GM12878 (cell line): ENCODE measurements around the gene SIGLEC11. TPM values are rescaled to one million over a fixed set of nuclear protein-coding genes. Genes with fewer than 3 reads are reported as not detected.

ENCODE experiments used
- ATAC-seq: fragments of 200-7000 bp; cut with Tn5 transposase; 3 replicates; pipeline ENCODE4 v1.9.1; 2020; ENCODE audit warnings: mild to moderate bottlenecking, moderate library complexity
- BruUV-seq: library from RNA; stranded (reverse); fragments of 400-500 nt; replicated peaks from 2 replicates; lab custom pipeline; 2021; lab: Mats Ljungman, UMichigan
- CTCF ChIA-PET: fragments of 300-600 bp; sonication (Branson Sonifier 250); formaldehyde crosslinking; extraction: SDS; loops from one replicate; lab custom pipeline; 2021; ENCODE audit warnings: inconsistent platforms; lab: Yijun Ruan, JAX
- POLR2A ChIA-PET: fragments of 350-600 bp; formaldehyde crosslinking; extraction: SDS; loops from one replicate; lab custom pipeline; 2021; ENCODE audit warnings: inconsistent platforms; lab: Charles Lee
- RAD21 ChIA-PET: fragments of 300-600 bp; sonication (Branson Sonifier 250); formaldehyde crosslinking; loops from one replicate; lab custom pipeline; 2023; ENCODE audit warnings: antibody characterized with exemption; ENCODE audit not compliant: unreplicated experiment; lab: Charles Lee
- SMC1A ChIA-PET: fragments of 300-600 bp; sonication (Branson Sonifier 250); formaldehyde crosslinking; loops from one replicate; lab custom pipeline; 2023; ENCODE audit not compliant: unreplicated experiment, uncharacterized antibody; lab: Charles Lee
- DNase-seq: peaks from one replicate; pipeline ENCODE4 v3.0.0-alpha.2; 2011; ENCODE audit warnings: low read depth, low spot score
- FAIRE-seq: peaks from 3 replicates; lab custom pipeline; 2011; peaks lifted over from hg19 to GRCh38; lab: Jason Lieb, UNC
- H2AFZ ChIP-seq: 2 replicates; pipeline ENCODE4 v1.6.0; 2011; ENCODE audit warnings: low read depth, low read length, control low read depth; ENCODE audit not compliant: control insufficient read depth
- H3K27ac ChIP-seq: 2 replicates; pipeline ENCODE4 v1.5.1; 2011; ENCODE audit warnings: control low read depth; ENCODE audit not compliant: control insufficient read depth, insufficient read depth
- H3K27me3 ChIP-seq, 2 experiments: replicated peaks in 1 of 2; 2 replicates each; pipeline versions ENCODE4 v1.6.0 to v1.6.1; 2011; ENCODE audit warnings: low read length in 1 of 2; ENCODE audit not compliant: control insufficient read depth in 2 of 2, insufficient read depth in 2 of 2
- H3K36me3 ChIP-seq, 2 experiments: 2 replicates each; pipeline ENCODE4 v1.5.1; 2011; ENCODE audit warnings: low read length in 1 of 2; ENCODE audit not compliant: control insufficient read depth in 2 of 2, insufficient read depth in 2 of 2
- H3K4me1 ChIP-seq: 2 replicates; pipeline ENCODE4 v1.6.1; 2011; ENCODE audit warnings: mild to moderate bottlenecking, low read length, moderate library complexity, mixed read lengths; ENCODE audit not compliant: control insufficient read depth, insufficient read depth
- H3K4me2 ChIP-seq: 2 replicates; pipeline ENCODE4 v1.6.0; 2011; ENCODE audit warnings: control low read depth; ENCODE audit not compliant: control insufficient read depth, insufficient read depth
- H3K4me3 ChIP-seq: fragments of 200-600 bp; sonication (generic); 2 replicates; pipeline ENCODE4 v1.5.1; 2016
- H3K79me2 ChIP-seq: 2 replicates; pipeline ENCODE4 v1.6.0; 2011; ENCODE audit warnings: low read length; ENCODE audit not compliant: control insufficient read depth, insufficient read depth
- H3K9ac ChIP-seq: 2 replicates; pipeline ENCODE4 v1.8.0; 2011; ENCODE audit warnings: low read length, control low read depth, mixed read lengths; ENCODE audit not compliant: control insufficient read depth, insufficient read depth
- H3K9me3 ChIP-seq: replicated peaks from 3 replicates; pipeline ENCODE4 v1.5.1; 2011; ENCODE audit warnings: mild to moderate bottlenecking, low read length; ENCODE audit not compliant: control insufficient read depth, insufficient read depth
- H4K20me1 ChIP-seq: 2 replicates; pipeline ENCODE4 v1.6.0; 2011; ENCODE audit not compliant: control insufficient read depth, insufficient read depth
- ATF7 ChIP-seq: fragments of 450-650 bp; IDR thresholded peaks from 2 replicates; pipeline ENCODE4 v1.6.1; 2016; ENCODE audit warnings: low read depth, mild to moderate bottlenecking
- BACH1 ChIP-seq: fragments of 450-650 bp; IDR thresholded peaks from 2 replicates; pipeline ENCODE4 v1.6.1; 2017; ENCODE audit warnings: mild to moderate bottlenecking, borderline replicate concordance
- JUNB ChIP-seq: IDR thresholded peaks from 2 replicates; pipeline ENCODE4 v1.6.1; 2016; ENCODE audit warnings: antibody characterized with exemption, mild to moderate bottlenecking
- MYB ChIP-seq: fragments of 150-350 bp; IDR thresholded peaks from 2 replicates; pipeline ENCODE4 v1.6.1; 2014; ENCODE audit warnings: mild to moderate bottlenecking, low read depth, low read length, borderline replicate concordance
- NFXL1 ChIP-seq: fragments of 450-650 bp; IDR thresholded peaks from 2 replicates; pipeline ENCODE4 v1.6.1; 2017; ENCODE audit warnings: antibody characterized with exemption, mild to moderate bottlenecking, borderline replicate concordance
- NFYB ChIP-seq: IDR thresholded peaks from 2 replicates; pipeline ENCODE4 v1.6.1; 2011; ENCODE audit warnings: low read depth, mild to moderate bottlenecking, low read length, improper control_type of control experiment, moderate library complexity; ENCODE audit not compliant: insufficient read depth
- NR2C1 ChIP-seq: fragments of 450-650 bp; IDR thresholded peaks from 2 replicates; pipeline ENCODE4 v1.6.1; 2017; ENCODE audit warnings: antibody characterized with exemption, mild to moderate bottlenecking, moderate library complexity
- POLR2AphosphoS2 ChIP-seq: IDR thresholded peaks from 2 replicates; pipeline ENCODE4 v1.6.1; 2011; ENCODE audit warnings: low read depth, mild to moderate bottlenecking, low read length, improper control_type of control experiment, moderate library complexity
- POLR2AphosphoS5 ChIP-seq: IDR thresholded peaks from 2 replicates; pipeline ENCODE4 v1.6.1; 2011; ENCODE audit warnings: mild to moderate bottlenecking, low read length, inconsistent platforms
- RAD51 ChIP-seq: fragments of 450-650 bp; IDR thresholded peaks from 2 replicates; pipeline ENCODE4 v1.6.1; 2016; ENCODE audit warnings: moderate library complexity, mild to moderate bottlenecking, inconsistent platforms
- RCOR1 ChIP-seq: conservative IDR thresholded peaks from 2 replicates; pipeline ENCODE4 v1.6.1; 2012; ENCODE audit warnings: low read depth, low read length, improper control_type of control experiment
- SIX5 ChIP-seq: IDR thresholded peaks from 2 replicates; pipeline ENCODE4 v1.6.1; 2011; ENCODE audit warnings: mild to moderate bottlenecking, low read depth, low read length, moderate library complexity; ENCODE audit not compliant: severe bottlenecking
- SMC3 ChIP-seq: IDR thresholded peaks from 2 replicates; pipeline ENCODE4 v1.6.1; 2011; ENCODE audit warnings: low read length, improper control_type of control experiment, borderline replicate concordance
- TBL1XR1 ChIP-seq: IDR thresholded peaks from 2 replicates; pipeline ENCODE4 v1.6.1; 2012; ENCODE audit warnings: low read depth, low read length, improper control_type of control experiment
- TCF3 ChIP-seq: IDR thresholded peaks from 2 replicates; pipeline ENCODE4 v1.6.1; 2012; ENCODE audit warnings: low read depth, mild to moderate bottlenecking, low read length, borderline replicate concordance; ENCODE audit not compliant: insufficient read depth
- USF2 ChIP-seq: IDR thresholded peaks from 2 replicates; pipeline ENCODE4 v1.6.1; 2011; ENCODE audit warnings: low read depth, low read length, improper control_type of control experiment, borderline replicate concordance
- ZNF274 ChIP-seq: IDR thresholded peaks from one replicate; pipeline ENCODE4 v1.8.0; 2011; ENCODE audit not compliant: insufficient read length, insufficient read depth
- WGBS: methylation state at CpG from one replicate; pipeline ENCODE4 v1.1.6; 2016; ENCODE audit warnings: low lambda C conversion rate; ENCODE audit not compliant: insufficient replicate concordance, insufficient coverage; ENCODE audit errors: missing lambda C conversion rate; 5-methylcytosine and 5-hydroxymethylcytosine counted together
- in situ Hi-C: fragments of 300-500 bp; cut with MboI; formaldehyde crosslinking; loops from 9 replicates; pipeline ENCODE4 v1.14.3; 2018; ENCODE audit warnings: mixed read lengths
- intact Hi-C: fragments of 100-400 bp; cut with micrococcal nuclease; formaldehyde crosslinking; loops from one replicate; pipeline ENCODE4 v1.14.2; 2022; ENCODE audit not compliant: unreplicated experiment
- polyA plus RNA-seq, 11 experiments: library from polyadenylated mRNA; depleted of rRNA in 4 of 11; unstranded in 6 of 11; stranded (reverse) in 5 of 11; fragments of >200 nt; fragmentation: Nextera tagmentation in 4 of 11; fragmentation: Illumina TruSeq in 1 of 11; extraction: Ambion mirVana in 4 of 11; extraction: Trizol in 1 of 11; gene quantifications; 1 replicate in 1 of 11; 2 replicates in 10 of 11; pipeline versions ENCODE4 v1.2.1 to v1.2.3, GENCODE V29; 2011 to 2016; ENCODE audit warnings: inconsistent platforms in 2 of 11, missing spikeins in 2 of 11, low read depth in 1 of 11
- total RNA-seq, 4 experiments: library from RNA; depleted of rRNA in 3 of 4; stranded (reverse); fragments of >200 nt in 3 of 4; fragmentation: Illumina TruSeq in 1 of 4; extraction: Trizol in 1 of 4; gene quantifications; 2 replicates each; pipeline versions ENCODE4 v1.2.1 to v1.2.3, GENCODE V29; 2013 to 2021

The SIGLEC11 gene
- total and polyA plus RNA-seq, 10 of the 15 experiments (the other 5 are each of a cell fraction or from before 2014, with no cell fraction given) = not detected

- no peak for FAIRE-seq
- no TSS peak for BruUV-seq
- no peak overlapping the region for H3K4me3 ChIP-seq
- H4K20me1 ChIP-seq = no peaks in the 10 kb centered on the region
- H3K79me2 ChIP-seq = no peaks in the 10 kb centered on the region; the same call in 1 of the 2 replicates
- no peak overlapping the region for H2AFZ ChIP-seq
- RAD21 ChIA-PET = no interaction called here
- H3K36me3 ChIP-seq = peaks cover 16 to 23% of the 10 kb centered on the region in 2 experiments; a peak in 3 of 4 replicates
- TF ChIP-seq POLR2AphosphoS5 (no peak), NFXL1 (no peak), BACH1 (no peak), ATF7 (no peak), RCOR1 (no peak), JUNB (no peak)
- TF ChIP-seq, all 136 proteins: peak for 0
- Histone ChIP-seq H3K9me3 (no peaks in the 10 kb centered on the region), H3K27ac (no peak overlapping the region), H3K4me1 (peaks cover 10% of the 10 kb centered on the region), H3K27me3 (no peaks in the 10 kb centered on the region), H3K9ac (no peak overlapping the region), H3K4me2 (no peak overlapping the region)
- ChIA-PET SMC1A (no interaction called here), POLR2A (no interaction called here), CTCF (interaction anchor here (0.6 kb wide), 1 partner anchor 65 kb away, joined by 4 read pairs; no protein-coding TSS in a partner anchor)
- 100% methylated on average over 5 of the region's 6 CpGs for WGBS
- DNase-seq (no peak), ATAC-seq (no peak)
- in situ Hi-C loops (no loop called here), intact Hi-C loops (no loop called here)
Measured at GRCh38 chr19:49999371-50000010, 38.5 kb upstream of the SIGLEC11 start.

- H3K27me3 ChIP-seq = no peaks in the 10 kb centered on the region
- ChIA-PET POLR2A (no interaction called here), CTCF (interaction anchor here (0.6 to 1.2 kb wide), 3 partner anchors 11 to 13 kb away, joined by 3 read pairs; no protein-coding TSS in a partner anchor), SMC1A (interaction anchor here (0.6 to 0.8 kb wide), 2 partner anchors 13 to 285 kb away, joined by 3 to 4 read pairs; no protein-coding TSS in a partner anchor), RAD21 (interaction anchor here (0.5 kb wide), 1 partner anchor 491 kb away, joined by 4 read pairs; no protein-coding TSS in a partner anchor)
- no peak overlapping the region for H2AFZ ChIP-seq
- H3K4me1 ChIP-seq = no peaks in the 10 kb centered on the region
- intact Hi-C loops = no loop called here
- peak; percentile 83 for FAIRE-seq
- H4K20me1 ChIP-seq = no peaks in the 10 kb centered on the region
- ATAC-seq = peak; percentile 93
- H3K79me2 ChIP-seq = no peaks in the 10 kb centered on the region
- in situ Hi-C loops = no loop called here
- WGBS = 70% methylated on average over 5 of the region's 5 CpGs
- peak; percentile 26 for DNase-seq
- H3K9me3 ChIP-seq = no peaks in the 10 kb centered on the region
- BruUV-seq = no TSS peak
- no peak overlapping the region for H3K4me2 ChIP-seq
- no peak overlapping the region for H3K9ac ChIP-seq
- peaks cover 8 to 19% of the 10 kb centered on the region in 2 experiments; a peak in 3 of 4 replicates for H3K36me3 ChIP-seq
- no peak overlapping the region for H3K27ac ChIP-seq
- H3K4me3 ChIP-seq = no peak overlapping the region
- TF ChIP-seq SMC3 (no peak), NFYB (peak; percentile 87), SIX5 (peak; percentile 81), POLR2AphosphoS2 (no peak), TCF3 (no peak), NR2C1 (peak; percentile 67), TBL1XR1 (no peak), MYB (no peak), USF2 (peak; percentile 60), RAD51 (peak; percentile 67; the same call in 1 of the 2 replicates), ZNF274 (no peak)
Measured at GRCh38 chr19:49997709-49998108, 36.7 kb upstream of the SIGLEC11 start.
